Activated T-cell treated with anti-CD3 and anti-CD28 coated beads for 1 hour (primary cell): ENCODE data around the gene CLDN11.

Experiments used
- DNase-seq: peaks from one replicate; pipeline ENCODE4 v3.0.0-alpha.2; 2020; ENCODE audit warnings: low read depth

The CLDN11 gene

GRCh38 chr3:170418422-170419398 is at the start of gene CLDN11:
Gene CLDN11, plus strand, starts transcription at chr3:170418868. Its CDS starts 199 bp downstream, at chr3:170419067.
- no peak for DNase-seq

GRCh38 chr3:170368921-170369320 is 49.7 kb upstream of the CLDN11 start:
- DNase-seq = no peak

GRCh38 chr3:170372190-170372879 is 46.3 kb upstream of the CLDN11 start:
- no peak for DNase-seq

GRCh38 chr3:170383567-170383966 is 35.1 kb upstream of the CLDN11 start:
- DNase-seq = no peak

- no peak for DNase-seq
These were observed 32.2 kb upstream of the CLDN11 start for GRCh38 chr3:170386468-170386867.

- no peak for DNase-seq
These were observed 30.7 kb upstream of the CLDN11 start for GRCh38 chr3:170387950-170388349.

GRCh38 chr3:170391108-170391507 is 27.6 kb upstream of the CLDN11 start:
- no peak for DNase-seq

GRCh38 chr3:170397685-170398084 is 21.0 kb upstream of the CLDN11 start:
- DNase-seq = no peak

- no peak for DNase-seq
These were observed 13.6 kb upstream of the CLDN11 start for GRCh38 chr3:170405101-170405500.

- DNase-seq = no peak
These were observed 8.1 kb upstream of the CLDN11 start for GRCh38 chr3:170410428-170411029.

GRCh38 chr3:170413291-170413690 is 5.4 kb upstream of the CLDN11 start:
- no peak for DNase-seq

GRCh38 chr3:170414202-170414663 is 4.4 kb upstream of the CLDN11 start:
- peak; percentile 8 for DNase-seq

GRCh38 chr3:170417090-170417489 is 1.6 kb upstream of the CLDN11 start:
- DNase-seq = no peak

GRCh38 chr3:170419557-170420087 is 954 bp downstream of the CLDN11 start:
- no peak for DNase-seq

GRCh38 chr3:170420307-170420821 is 1.7 kb downstream of the CLDN11 start:
- no peak for DNase-seq

GRCh38 chr3:170421111-170421641 is 2.5 kb downstream of the CLDN11 start:
- no peak for DNase-seq

- DNase-seq = no peak
These were observed 3.1 kb downstream of the CLDN11 start for GRCh38 chr3:170421758-170422157.

- DNase-seq = no peak
These were observed 4.4 kb downstream of the CLDN11 start for GRCh38 chr3:170423001-170423615.

GRCh38 chr3:170424879-170425278 is 6.2 kb downstream of the CLDN11 start:
- no peak for DNase-seq

GRCh38 chr3:170425491-170426239 is 7.0 kb downstream of the CLDN11 start:
- no peak for DNase-seq
